Measurements from ENCODE around the gene NTSR2. TPM values are rescaled to one million over a fixed set of nuclear protein-coding genes. Genes with fewer than 3 reads are reported as not detected.

NTSR2 gene
- total and polyA plus RNA-seq, 8 donors = not detected

DNA sequence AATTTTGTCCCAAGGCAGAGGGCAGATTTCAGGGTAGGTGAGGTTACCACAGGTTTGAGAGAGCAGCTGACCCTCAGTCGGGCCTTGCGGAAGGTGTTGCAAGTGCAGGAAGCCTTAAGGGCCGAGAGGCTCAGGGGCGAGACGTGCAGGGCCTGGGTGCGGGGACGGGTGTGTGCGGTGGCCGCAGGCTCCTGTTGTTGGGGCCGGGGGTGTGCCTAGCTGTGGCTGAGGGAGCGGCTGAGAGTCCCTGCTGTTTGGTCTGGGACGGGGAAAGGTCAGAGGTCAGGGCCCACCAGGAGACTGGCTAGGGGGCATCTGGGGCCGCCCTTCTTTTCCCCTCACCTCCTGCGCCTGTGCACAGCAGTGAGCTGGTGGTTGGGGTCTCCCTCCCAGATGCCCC lies 52.5 kb downstream of the NTSR2 start:
- TF ChIP-seq, protein P1, sequence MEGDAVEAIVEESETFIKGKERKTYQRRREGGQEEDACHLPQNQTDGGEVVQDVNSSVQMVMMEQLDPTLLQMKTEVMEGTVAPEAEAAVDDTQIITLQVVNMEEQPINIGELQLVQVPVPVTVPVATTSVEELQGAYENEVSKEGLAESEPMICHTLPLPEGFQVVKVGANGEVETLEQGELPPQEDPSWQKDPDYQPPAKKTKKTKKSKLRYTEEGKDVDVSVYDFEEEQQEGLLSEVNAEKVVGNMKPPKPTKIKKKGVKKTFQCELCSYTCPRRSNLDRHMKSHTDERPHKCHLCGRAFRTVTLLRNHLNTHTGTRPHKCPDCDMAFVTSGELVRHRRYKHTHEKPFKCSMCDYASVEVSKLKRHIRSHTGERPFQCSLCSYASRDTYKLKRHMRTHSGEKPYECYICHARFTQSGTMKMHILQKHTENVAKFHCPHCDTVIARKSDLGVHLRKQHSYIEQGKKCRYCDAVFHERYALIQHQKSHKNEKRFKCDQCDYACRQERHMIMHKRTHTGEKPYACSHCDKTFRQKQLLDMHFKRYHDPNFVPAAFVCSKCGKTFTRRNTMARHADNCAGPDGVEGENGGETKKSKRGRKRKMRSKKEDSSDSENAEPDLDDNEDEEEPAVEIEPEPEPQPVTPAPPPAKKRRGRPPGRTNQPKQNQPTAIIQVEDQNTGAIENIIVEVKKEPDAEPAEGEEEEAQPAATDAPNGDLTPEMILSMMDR (IDR thresholded peaks at IDR 0.05) = no peak
- TF ChIP-seq POLR2A (IDR thresholded peaks at IDR 0.05) = no peak
- no peak for TF ChIP-seq POLR2AphosphoS5 (IDR thresholded peaks at IDR 0.05)
- no peak for TF ChIP-seq EP300 (IDR thresholded peaks at IDR 0.05)
- no peaks in the 10 kb centered on the region for H3K4me1 ChIP-seq
- no peak overlapping the region for H3K4me3 ChIP-seq
- no peak overlapping the region for H3K27ac ChIP-seq
- DNase-seq = no peak
- no peaks in the 10 kb centered on the region for H3K27me3 ChIP-seq
- 86 to 93% (median 91%) methylated on average over 12 to 14 of the region's 14 CpGs for WGBS, 5 donors
- intact Hi-C loops (cut with DNase I; ENCODE audit: low total_unique reads) = no loop called here
- no peaks in the 10 kb centered on the region for H3K9me3 ChIP-seq
- H3K36me3 ChIP-seq = peaks cover 0 to 30% (median 16%) of the 10 kb centered on the region in 4 donors

DNA sequence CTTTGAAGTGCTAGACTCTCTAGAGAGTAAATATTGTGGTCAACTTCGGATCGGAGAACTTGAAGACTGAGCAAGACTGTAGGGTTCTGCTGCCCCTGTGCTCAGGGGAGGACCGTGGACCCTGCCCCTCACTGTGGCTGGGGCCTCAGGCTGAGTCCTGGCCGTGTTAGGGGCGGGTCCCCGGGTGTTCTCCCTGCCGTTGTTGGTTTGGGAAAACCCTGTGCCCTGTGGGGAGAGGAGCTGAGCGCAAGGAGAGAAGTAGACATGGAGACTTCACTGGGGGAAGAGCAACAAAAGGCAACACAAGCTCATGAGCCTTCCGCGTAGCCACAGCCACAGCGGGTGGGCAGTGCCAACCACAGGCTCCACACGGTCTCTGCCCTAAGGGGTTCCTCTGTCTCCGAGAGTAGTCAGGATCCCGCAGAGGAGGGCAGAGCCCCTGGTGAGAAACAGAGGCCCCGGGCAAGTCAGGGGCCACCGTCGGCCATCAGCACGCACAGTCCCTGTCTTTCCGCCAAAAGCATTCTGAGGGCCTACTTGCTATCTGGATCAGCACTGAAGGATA lies 53.1 kb downstream of the NTSR2 start:
- Histone ChIP-seq H3K36me3 (peaks cover 0 to 30% (median 16%) of the 10 kb centered on the region in 4 donors), H3K4me1 (no peaks in the 10 kb centered on the region), H3K27ac (no peak overlapping the region), H3K9me3 (no peaks in the 10 kb centered on the region), H3K4me3 (no peak overlapping the region), H3K27me3 (no peaks in the 10 kb centered on the region)
- WGBS, 5 donors = 77 to 81% (median 79%) methylated on average over 19 of the region's 19 CpGs
- TF ChIP-seq, protein P1 (IDR thresholded peaks at IDR 0.05) = no peak
- no peak for TF ChIP-seq EP300 (IDR thresholded peaks at IDR 0.05)
- no peak for TF ChIP-seq POLR2A (IDR thresholded peaks at IDR 0.05)
- TF ChIP-seq POLR2AphosphoS5 (IDR thresholded peaks at IDR 0.05) = no peak
- DNase-seq = no peak
- intact Hi-C loops (cut with DNase I; ENCODE audit: low total_unique reads) = no loop called here

DNA sequence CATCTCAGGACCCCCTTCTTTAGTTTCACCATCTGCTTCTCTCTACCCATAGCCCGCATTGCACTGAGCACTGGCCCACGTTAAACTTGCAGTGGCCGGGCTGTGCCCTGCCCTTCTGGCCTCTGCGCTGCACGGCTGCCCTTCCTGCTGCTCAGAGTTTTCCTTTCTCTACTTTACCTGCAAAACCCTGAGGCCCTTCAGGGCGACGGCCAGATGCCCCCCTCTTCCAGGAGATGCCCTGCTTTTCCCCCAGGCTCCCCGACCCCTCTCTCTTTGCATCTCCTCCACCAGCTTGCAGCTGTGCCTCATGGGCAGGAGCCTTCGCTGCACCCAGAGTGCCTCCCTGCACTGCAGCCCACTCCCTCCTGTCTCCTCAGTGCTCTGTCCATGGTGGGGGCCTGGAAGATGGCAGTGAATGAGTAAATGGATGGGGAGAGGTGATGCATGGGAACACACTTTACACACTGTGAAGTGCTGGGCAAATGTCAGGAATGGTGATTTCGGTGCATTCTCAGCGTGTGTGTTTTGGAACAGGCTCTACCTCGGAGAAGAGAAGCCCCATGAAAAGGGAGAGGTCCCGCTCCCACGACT lies 53.8 kb downstream of the NTSR2 start:
- Histone ChIP-seq H3K4me1 (no peaks in the 10 kb centered on the region), H3K4me3 (no peak overlapping the region), H3K27me3 (no peaks in the 10 kb centered on the region), H3K36me3 (peaks cover 0 to 30% (median 16%) of the 10 kb centered on the region in 4 donors), H3K9me3 (no peaks in the 10 kb centered on the region), H3K27ac (no peak overlapping the region)
- intact Hi-C loops (cut with DNase I; ENCODE audit: low total_unique reads) = no loop called here
- DNase-seq = no peak
- TF ChIP-seq EP300 (IDR thresholded peaks at IDR 0.05) (no peak), POLR2A (IDR thresholded peaks at IDR 0.05) (no peak), POLR2AphosphoS5 (IDR thresholded peaks at IDR 0.05) (no peak)
- TF ChIP-seq, protein P1 (IDR thresholded peaks at IDR 0.05) = no peak
- WGBS, 5 donors = 86 to 91% (median 87%) methylated on average over 13 to 14 of the region's 14 CpGs

DNA sequence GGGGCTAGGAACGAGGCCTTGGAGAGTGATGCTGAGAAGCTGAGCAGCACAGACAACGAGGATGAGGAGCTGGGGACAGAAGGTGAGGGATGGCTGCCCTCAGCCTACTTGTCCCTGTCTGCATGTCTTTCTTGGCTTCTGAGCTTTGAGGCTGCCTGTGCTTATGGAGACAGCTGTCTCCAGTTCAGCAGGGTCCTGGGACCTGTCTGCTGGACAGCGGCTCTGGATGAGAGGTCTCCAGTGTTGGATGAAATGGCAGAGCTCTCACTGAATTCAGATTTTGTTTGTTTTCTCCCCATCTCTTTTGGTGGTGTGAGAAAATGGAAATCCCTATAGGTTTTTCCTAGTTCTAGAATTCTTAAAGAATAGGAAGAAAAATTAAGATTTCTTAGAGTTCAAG lies 54.8 kb downstream of the NTSR2 start:
- Histone ChIP-seq H3K27me3 (no peaks in the 10 kb centered on the region), H3K9me3 (no peaks in the 10 kb centered on the region), H3K36me3 (peaks cover 0 to 36% (median 17%) of the 10 kb centered on the region in 4 donors), H3K4me1 (no peaks in the 10 kb centered on the region), H3K4me3 (no peak overlapping the region), H3K27ac (no peak overlapping the region)
- no peak for TF ChIP-seq POLR2AphosphoS5 (IDR thresholded peaks at IDR 0.05)
- TF ChIP-seq POLR2A (IDR thresholded peaks at IDR 0.05) = no peak
- TF ChIP-seq EP300 (IDR thresholded peaks at IDR 0.05) = no peak
- TF ChIP-seq, protein P1 (IDR thresholded peaks at IDR 0.05) = no peak
- WGBS, 5 donors = 78 to 85% (median 81%) methylated on average over 3 of the region's 3 CpGs
- DNase-seq = no peak
- intact Hi-C loops (cut with DNase I; ENCODE audit: low total_unique reads) = no loop called here
